ENCODE results near the gene ZNF576. TPM values are rescaled to one million over a fixed set of nuclear protein-coding genes. Genes with fewer than 3 reads are reported as not detected.

The ZNF576 gene
- total RNA-seq, 3 donors from 2014 or later: 16.6 to 22.3 (median 18.5) TPM

DNA sequence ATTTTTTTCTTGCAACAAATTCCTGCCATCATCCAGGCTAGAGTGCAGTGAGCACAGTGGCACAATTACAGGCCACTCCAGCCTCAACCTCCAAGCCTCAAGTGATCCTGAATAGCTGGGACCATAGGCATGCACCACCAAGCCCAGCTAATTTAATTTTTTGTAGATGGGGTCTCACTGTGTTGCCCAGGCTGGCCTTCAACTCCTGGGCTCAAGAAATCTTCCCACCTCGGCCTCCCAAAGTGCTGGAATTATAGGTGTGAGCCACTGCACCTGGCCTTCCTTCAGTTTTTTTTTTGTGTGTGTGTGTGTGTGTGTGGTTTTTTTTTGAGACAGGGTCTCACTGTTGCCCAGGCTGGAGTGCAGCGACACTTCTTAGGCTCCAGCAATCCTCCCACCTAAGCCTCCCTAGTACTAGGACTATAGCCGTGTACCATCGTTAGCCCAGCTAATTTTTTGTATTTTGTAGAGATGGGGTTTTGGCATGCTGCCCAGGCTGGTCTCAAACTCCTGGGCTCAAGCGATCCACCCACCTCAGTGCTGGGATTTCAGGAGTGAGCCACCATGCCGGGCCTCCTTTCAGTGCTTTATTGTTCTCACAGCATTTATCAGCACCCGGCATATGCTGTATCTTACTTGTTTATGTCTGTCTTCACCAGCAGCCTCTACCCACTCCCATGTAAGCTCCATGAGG lies 9.6 kb downstream of the ZNF576 start:
- H3K27me3 Mint-ChIP-seq (ENCODE audit: low read depth): no peaks in the 10 kb centered on the region
- H3K9me3 Mint-ChIP-seq: no peaks in the 10 kb centered on the region
- peaks cover 10% of the 10 kb centered on the region for H3K36me3 Mint-ChIP-seq (ENCODE audit: insufficient read depth)
- no peak overlapping the region for H3K4me3 Mint-ChIP-seq
- ATAC-seq (no peak), DNase-seq (no peak)
- H3K4me1 Mint-ChIP-seq (ENCODE audit: low read depth): peaks cover 5% of the 10 kb centered on the region

DNA sequence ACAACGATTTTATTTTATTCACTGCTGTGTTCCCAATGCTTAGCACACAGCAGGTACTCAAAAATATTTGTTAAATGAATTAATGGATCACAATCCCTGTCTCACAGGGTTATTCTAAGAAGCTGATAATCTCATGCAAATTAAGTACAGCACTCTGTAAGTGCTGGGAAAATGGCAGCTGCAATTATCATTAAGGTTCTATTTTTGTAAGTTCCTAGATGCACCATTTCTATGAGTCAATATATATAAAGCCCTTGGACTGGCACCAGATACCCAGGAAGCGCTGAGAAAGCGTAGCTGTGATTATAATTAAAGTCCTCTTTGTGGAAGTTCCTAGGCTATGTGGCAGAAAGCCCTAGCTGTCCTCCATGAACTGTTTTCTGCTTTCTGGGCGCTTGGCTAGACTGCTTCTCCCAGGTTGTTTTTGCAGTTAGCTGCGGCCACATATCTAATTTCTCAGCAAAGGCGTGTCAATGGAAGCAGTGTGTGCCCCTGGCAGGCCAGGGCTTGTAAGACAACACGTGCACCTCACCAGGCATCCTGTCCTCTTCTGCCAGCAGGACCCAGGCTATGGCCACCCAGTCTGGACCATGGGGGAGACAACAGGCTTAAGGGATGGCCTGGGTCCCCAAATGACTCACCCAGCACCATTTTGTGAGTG lies 10.3 kb downstream of the ZNF576 start:
- Mint-ChIP-seq H3K36me3 (ENCODE audit: insufficient read depth) (peaks cover 8% of the 10 kb centered on the region), H3K27me3 (ENCODE audit: low read depth) (no peaks in the 10 kb centered on the region), H3K4me3 (no peak overlapping the region), H3K9me3 (no peaks in the 10 kb centered on the region), H3K4me1 (ENCODE audit: low read depth) (peaks cover 5% of the 10 kb centered on the region)
- ATAC-seq (no peak), DNase-seq (no peak)

DNA sequence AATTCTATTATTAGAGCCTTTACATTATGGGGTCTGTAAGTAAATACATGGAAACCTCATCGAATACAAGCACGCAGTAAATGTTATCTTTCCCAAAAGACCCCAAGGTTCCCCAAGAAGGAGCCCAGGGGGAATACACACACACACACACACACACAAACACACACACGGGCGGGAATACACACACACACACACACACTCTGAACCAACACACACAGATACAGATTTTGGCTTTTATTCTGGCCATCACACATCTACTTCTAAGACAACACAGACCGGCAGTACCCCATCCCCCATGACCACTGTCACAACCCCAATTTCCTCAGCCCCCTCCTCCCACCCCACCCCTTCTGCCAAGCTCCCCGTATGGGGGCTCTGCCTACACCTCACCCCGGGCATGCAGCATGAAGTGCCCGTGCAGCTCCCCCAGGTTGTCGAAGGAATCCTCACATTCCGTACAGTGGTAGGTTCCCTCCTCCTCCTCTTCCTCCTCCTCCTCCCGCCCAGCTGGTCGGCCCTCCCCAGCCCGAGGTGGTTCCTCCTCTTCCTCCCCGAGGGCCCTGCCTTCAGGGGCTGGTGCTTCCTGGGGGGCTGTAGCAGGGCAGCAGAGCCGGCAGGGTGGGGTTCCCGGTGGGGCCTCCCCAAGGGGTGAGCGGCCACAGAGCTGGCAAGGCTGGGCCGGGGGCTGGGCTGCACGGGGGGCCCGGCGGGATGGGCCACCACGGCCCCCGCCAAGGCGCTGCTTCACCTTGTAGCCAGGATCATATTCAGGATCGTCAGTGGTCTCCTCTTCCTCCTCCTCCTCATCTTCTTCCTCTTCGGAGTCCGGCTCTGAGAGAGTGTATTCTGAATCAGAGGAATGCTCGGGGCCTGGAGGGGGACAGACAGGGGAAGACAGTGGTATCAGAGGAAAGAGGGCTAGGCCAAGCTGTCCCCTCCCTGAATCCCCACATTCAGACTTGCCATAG lies 11.1 kb downstream of the ZNF576 start:
- ATAC-seq (no peak), DNase-seq (no peak)
- Mint-ChIP-seq H3K36me3 (ENCODE audit: insufficient read depth) (peaks cover 12% of the 10 kb centered on the region), H3K4me1 (ENCODE audit: low read depth) (peaks cover 8% of the 10 kb centered on the region), H3K9me3 (no peaks in the 10 kb centered on the region), H3K4me3 (no peak overlapping the region), H3K27me3 (ENCODE audit: low read depth) (no peaks in the 10 kb centered on the region)

DNA sequence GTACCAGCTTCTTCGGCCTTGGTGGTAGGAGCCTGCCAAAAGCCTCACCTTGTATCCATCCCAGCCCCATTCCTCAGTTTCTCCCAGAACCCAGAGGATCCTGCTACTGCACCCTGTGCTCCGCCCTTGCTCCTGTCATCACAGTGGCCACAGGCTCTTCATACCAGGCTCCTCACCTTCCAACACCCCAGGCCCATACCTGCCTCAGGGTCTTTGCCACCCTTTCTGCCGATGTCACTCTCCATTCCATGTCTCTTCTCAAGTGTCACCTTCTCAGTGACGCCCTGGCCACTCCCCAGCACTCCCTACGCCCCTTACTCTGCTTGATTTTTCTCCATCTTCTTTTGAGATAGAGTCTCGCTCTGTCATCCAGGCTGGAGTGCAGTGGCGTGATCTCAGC lies 13.5 kb downstream of the ZNF576 start:
- Mint-ChIP-seq H3K4me1 (ENCODE audit: low read depth) (peaks cover 9% of the 10 kb centered on the region), H3K36me3 (ENCODE audit: insufficient read depth) (peaks cover 17% of the 10 kb centered on the region), H3K4me3 (no peak overlapping the region), H3K27me3 (ENCODE audit: low read depth) (no peaks in the 10 kb centered on the region), H3K9me3 (no peaks in the 10 kb centered on the region)
- ATAC-seq (no peak), DNase-seq (no peak)

DNA sequence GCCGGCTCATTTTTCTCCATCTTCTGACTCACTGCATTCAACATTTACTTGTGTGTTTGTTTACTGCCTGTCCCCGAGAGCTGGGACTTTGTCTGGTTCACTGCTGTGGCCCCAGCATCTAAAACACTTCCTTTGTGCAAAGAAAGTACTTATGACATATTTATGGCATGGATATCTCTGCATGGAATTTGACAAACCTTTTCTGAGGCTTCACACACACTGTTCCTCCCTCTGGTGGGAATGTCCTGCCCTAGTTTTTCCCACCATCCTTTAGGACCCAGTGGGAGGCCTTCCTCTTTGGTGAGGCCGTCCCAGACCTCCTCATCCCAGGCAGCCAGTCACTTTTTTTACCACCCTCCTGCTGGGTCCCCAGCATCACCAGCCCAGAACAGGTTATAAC lies 14.1 kb downstream of the ZNF576 start:
- Mint-ChIP-seq H3K4me3 (no peak overlapping the region), H3K36me3 (ENCODE audit: insufficient read depth) (peaks cover 17% of the 10 kb centered on the region), H3K27me3 (ENCODE audit: low read depth) (no peaks in the 10 kb centered on the region), H3K9me3 (no peaks in the 10 kb centered on the region), H3K4me1 (ENCODE audit: low read depth) (peaks cover 9% of the 10 kb centered on the region)
- no peak for ATAC-seq
- DNase-seq: no peak

DNA sequence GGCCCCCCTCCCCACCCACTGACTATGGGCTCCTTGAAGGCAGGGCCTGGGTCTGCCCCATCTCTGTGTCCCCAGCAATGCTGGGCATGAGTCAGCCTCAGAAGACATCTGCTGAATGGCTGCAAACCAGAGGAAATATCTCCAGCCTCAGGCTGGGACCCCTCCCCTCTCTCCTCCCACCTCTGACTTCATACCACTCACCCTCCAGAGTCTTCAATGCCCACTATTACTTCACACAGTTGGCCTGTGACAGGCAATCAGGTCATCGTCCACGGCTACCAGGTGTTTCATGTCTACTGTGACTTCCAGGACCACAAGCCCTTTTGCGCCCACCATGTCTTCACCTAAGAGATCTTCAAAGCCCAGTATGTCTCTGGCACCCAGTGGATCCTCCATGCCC lies 15.4 kb downstream of the ZNF576 start, which contains the start of gene SRRM5:
SRRM5 (plus strand) TSS at position 301 of the 400 bp plus-strand sequence; CDS start at position 335, 34 bp downstream.
- H3K27me3 Mint-ChIP-seq (ENCODE audit: low read depth): no peaks in the 10 kb centered on the region
- H3K4me1 Mint-ChIP-seq (ENCODE audit: low read depth): peaks cover 9% of the 10 kb centered on the region
- no peaks in the 10 kb centered on the region for H3K9me3 Mint-ChIP-seq
- H3K4me3 Mint-ChIP-seq: no peak within 1 kb of the TSS
- ATAC-seq (no peak), DNase-seq (no peak)
- H3K36me3 Mint-ChIP-seq (ENCODE audit: insufficient read depth): peaks cover 17% of the 10 kb centered on the region

DNA sequence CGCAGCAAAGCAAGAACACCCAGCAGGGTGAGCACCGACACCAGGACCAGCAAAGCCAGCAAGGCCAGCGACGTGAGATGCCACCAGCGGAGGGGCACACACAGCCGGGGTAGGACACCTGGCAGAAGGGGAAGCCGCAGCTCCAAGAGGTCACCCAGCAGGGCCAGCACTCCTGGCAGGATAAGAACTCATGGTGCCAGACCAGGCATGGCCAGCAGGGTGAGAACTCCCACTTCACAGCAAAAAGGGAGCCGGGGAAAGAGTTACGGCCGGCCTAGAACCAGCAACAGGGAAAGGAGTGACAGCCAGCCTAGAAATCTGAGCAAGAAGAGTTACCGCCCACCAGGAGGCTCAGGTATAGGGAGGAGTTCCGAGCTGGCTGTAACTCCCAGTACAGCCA lies 16.0 kb downstream of the ZNF576 start:
- no peak overlapping the region for H3K4me3 Mint-ChIP-seq
- H3K27me3 Mint-ChIP-seq (ENCODE audit: low read depth): no peaks in the 10 kb centered on the region
- ATAC-seq: no peak
- no peak for DNase-seq
- H3K4me1 Mint-ChIP-seq (ENCODE audit: low read depth): peaks cover 9% of the 10 kb centered on the region
- no peaks in the 10 kb centered on the region for H3K9me3 Mint-ChIP-seq
- H3K36me3 Mint-ChIP-seq (ENCODE audit: insufficient read depth): peaks cover 17% of the 10 kb centered on the region

DNA sequence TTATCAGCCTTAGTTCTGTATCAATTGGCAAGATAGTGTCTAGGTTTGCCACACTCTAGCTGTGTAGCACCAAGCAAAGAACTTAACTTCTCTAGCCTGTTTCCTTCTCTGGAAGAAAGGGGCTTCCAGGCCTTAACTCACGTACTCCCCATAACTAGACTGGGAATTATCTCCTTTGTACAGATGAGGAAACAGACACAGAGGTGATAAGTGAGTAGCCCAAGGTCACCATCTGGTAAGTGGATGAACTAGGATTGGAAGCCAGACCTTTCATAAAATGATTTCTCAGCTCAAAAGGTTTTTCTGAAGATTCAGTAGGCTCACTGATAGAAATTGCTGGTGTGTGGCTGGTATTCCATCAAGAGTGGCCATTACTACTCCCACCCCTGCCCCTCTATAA lies 19.9 kb downstream of the ZNF576 start:
- H3K36me3 Mint-ChIP-seq (ENCODE audit: insufficient read depth): peaks cover 10% of the 10 kb centered on the region
- no peak overlapping the region for H3K4me3 Mint-ChIP-seq
- no peak for DNase-seq
- ATAC-seq: no peak
- H3K27me3 Mint-ChIP-seq (ENCODE audit: low read depth): no peaks in the 10 kb centered on the region
- H3K4me1 Mint-ChIP-seq (ENCODE audit: low read depth): peaks cover 18% of the 10 kb centered on the region
- H3K9me3 Mint-ChIP-seq: no peaks in the 10 kb centered on the region

DNA sequence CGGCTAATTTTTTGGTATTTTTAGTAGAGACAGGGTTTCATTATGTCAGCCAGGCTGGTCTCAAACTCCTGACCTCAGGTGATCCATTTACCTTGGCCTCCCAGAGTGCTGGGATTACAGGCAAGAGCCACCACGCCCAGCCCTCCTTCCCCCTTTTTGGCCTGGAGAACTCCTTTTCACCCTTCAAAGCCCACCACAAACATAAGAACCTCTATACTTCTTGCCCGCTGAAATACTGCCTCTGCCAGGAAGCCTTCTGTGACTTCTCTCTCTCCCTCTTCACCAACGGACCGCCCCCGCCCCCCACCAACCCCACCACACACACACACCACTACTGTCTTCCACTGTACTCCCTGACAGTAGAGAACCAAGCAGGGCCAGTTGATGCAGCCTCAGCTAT lies 20.6 kb downstream of the ZNF576 start:
- H3K4me3 Mint-ChIP-seq: no peak overlapping the region
- no peaks in the 10 kb centered on the region for H3K9me3 Mint-ChIP-seq
- no peaks in the 10 kb centered on the region for H3K27me3 Mint-ChIP-seq (ENCODE audit: low read depth)
- DNase-seq (no peak), ATAC-seq (no peak)
- peaks cover 7% of the 10 kb centered on the region for H3K36me3 Mint-ChIP-seq (ENCODE audit: insufficient read depth)
- peaks cover 19% of the 10 kb centered on the region for H3K4me1 Mint-ChIP-seq (ENCODE audit: low read depth)

DNA sequence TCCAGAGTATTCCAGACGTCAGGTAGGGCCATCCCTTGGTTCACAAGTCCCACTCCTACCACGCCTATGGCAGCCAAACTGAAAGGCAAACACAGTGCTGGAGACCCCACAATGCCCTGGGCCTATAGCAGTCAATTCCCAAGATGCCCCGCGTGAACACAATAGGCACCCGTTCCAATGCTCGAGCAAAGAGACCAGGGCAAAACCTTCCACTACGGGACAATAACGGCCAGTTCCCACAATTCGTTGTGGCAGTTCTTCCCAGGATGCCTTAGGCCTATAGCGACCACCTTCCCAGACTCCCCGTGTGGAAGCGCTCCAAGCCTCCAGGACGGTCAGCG lies 22.5 kb downstream of the ZNF576 start:
- Mint-ChIP-seq H3K9me3 (no peaks in the 10 kb centered on the region), H3K4me1 (ENCODE audit: low read depth) (peaks cover 18% of the 10 kb centered on the region), H3K4me3 (peak overlapping the region; percentile 97), H3K36me3 (ENCODE audit: insufficient read depth) (no peaks in the 10 kb centered on the region), H3K27me3 (ENCODE audit: low read depth) (no peaks in the 10 kb centered on the region)
- ATAC-seq (peak; percentile 51), DNase-seq (peak; percentile 17)

DNA sequence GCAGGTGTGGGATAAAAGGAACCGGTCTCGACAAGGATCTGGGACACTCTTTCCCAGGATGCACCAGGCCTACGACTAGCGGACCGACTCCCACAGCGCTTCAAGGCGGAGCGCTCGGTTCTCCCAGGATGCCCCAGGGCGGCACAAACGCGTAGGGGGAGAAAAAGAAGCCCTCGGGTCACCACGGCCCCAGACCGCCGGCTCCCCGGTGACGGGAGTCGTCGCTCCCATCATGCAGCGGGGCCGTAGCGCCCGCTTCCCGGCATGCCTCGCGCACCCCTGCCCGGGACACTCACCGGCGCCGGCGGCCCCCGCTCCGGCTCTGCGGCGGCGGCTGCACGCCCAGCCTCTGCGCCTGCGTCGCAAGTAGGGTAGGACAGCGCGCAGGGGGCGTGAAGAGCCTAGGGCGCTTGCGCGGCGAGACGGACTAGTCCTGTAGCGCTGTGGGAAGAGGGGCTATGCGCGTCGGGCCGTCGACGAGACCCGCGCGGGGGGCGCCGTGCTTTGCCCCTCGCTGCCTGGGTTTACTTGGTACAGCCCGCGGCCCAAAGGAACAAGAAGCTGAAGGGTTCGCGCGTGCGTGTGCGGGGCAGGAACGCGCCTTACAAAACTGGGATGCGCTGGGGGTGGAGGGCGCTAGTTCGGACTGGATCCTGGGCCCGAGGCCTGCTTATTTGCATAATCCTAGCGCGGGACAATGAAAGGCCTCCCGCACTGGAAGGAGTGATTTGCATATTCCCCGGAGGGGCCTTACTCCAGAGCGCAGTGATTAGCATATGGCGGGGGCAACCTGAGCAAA lies 23.1 kb downstream of the ZNF576 start, which contains the start of gene ZNF428:
ZNF428 (minus strand) TSS at position 368 of the 799 bp plus-strand sequence. CDS start 5,325 bp downstream, outside the sequence.
- peak; percentile 79 for DNase-seq
- ATAC-seq: peak; percentile 92
- peak within 1 kb of the TSS; percentile 97 for H3K4me3 Mint-ChIP-seq
- H3K9me3 Mint-ChIP-seq: no peaks in the 10 kb centered on the region
- H3K4me1 Mint-ChIP-seq (ENCODE audit: low read depth): peaks cover 21% of the 10 kb centered on the region
- no peaks in the 10 kb centered on the region for H3K27me3 Mint-ChIP-seq (ENCODE audit: low read depth)
- no peaks in the 10 kb centered on the region for H3K36me3 Mint-ChIP-seq (ENCODE audit: insufficient read depth)

DNA sequence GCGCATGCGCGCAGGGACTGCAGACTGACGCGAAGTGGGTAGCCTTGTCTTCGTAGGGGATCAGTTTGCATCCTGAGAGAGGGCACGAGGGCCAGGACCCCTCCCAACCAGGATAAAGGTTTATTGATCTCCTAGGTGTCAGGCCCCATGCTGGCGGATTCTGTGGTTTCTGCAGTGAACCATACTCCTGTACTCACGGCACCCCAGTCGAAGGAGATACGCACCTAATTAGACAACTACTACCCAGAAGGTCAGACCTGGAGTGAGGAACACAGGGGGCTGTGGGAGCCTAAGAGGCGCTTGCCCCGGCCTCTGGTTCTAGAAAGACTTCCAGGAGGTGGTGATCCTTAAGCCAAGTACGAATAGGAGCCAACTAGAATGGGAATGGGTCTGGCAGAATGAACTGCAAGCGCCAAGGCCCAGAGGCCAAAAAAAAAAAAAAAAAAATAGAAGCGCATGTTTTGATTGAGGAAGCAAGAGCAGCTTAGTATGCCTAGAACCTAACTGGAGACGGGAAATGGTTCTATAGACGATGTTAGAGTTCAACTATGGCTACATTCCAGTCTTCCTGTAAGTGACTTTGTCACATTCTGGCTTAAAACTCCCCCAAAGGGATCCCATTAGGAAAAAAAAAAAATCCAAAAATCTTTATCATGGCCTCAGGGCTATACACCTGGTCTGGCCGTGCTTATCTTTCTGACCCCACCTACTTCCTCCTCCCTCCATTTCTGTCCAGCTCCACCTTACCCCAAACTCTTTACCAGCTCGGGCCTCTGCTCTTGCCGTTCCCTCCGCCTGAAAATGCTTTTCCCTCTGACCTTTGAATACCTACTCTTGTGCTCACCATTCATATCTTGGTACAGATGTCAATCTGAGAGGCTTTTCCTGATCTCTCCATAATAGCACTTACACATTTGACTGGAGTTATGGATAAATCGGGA lies 23.9 kb downstream of the ZNF576 start:
- ATAC-seq (peak in 1 of 2 donors; percentile 3), DNase-seq (peak; percentile 84)
- Mint-ChIP-seq H3K9me3 (no peaks in the 10 kb centered on the region), H3K27me3 (ENCODE audit: low read depth) (no peaks in the 10 kb centered on the region), H3K4me1 (ENCODE audit: low read depth) (peaks cover 28% of the 10 kb centered on the region), H3K36me3 (ENCODE audit: insufficient read depth) (no peaks in the 10 kb centered on the region), H3K4me3 (peak overlapping the region; percentile 97)

DNA sequence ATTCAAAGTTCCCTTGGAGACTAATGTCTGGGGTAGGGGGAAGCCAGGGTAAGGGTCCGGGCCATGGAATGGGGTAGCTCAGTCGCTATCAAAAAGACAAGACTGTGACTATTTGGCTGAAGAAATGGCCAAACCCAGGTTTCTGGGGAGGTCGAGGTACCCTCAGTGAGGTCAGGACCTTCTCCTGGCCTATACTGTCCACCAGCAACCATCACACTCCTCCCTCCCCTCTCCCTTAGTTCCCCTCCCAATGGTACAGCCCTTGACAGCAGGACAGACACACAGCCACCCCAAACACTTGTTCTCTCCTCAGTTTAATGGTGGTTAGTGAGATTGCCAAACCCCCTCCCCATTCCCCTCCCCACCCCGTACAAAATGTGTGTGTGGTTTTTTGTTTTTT lies 25.7 kb downstream of the ZNF576 start:
- Mint-ChIP-seq H3K4me3 (no peak overlapping the region), H3K27me3 (ENCODE audit: low read depth) (no peaks in the 10 kb centered on the region), H3K36me3 (ENCODE audit: insufficient read depth) (no peaks in the 10 kb centered on the region), H3K4me1 (ENCODE audit: low read depth) (peaks cover 28% of the 10 kb centered on the region), H3K9me3 (no peaks in the 10 kb centered on the region)
- ATAC-seq: no peak
- DNase-seq: no peak
